DMS114 treated with DMSO at 0.1 percent for 48 hours (cell line): Measurements from ENCODE around the gene BCO2.

Source experiments
- DNase-seq: peaks from one replicate; lab custom pipeline; 2025; ENCODE audit not compliant: unreplicated experiment; lab: John Stamatoyannopoulos, UW

Gene BCO2

GRCh38 chr11:112241486-112241885 is 66.2 kb downstream of the BCO2 start:
- DNase-seq: no peak

- no peak for DNase-seq
Measured at GRCh38 chr11:112247201-112247600, 71.9 kb downstream of the BCO2 start.

GRCh38 chr11:112248201-112248600 is 72.9 kb downstream of the BCO2 start:
- no peak for DNase-seq

GRCh38 chr11:112249871-112250610 is 74.7 kb downstream of the BCO2 start:
- DNase-seq: no peak

- no peak for DNase-seq
Measured at GRCh38 chr11:112253605-112254242, 78.4 kb downstream of the BCO2 start.

- no peak for DNase-seq
Measured at GRCh38 chr11:112255067-112255720, 79.9 kb downstream of the BCO2 start.

GRCh38 chr11:112260490-112260889 is 85.2 kb downstream of the BCO2 start, which contains the start of gene PLET1:
Gene PLET1, minus strand, starts transcription at chr11:112260860. Its CDS starts 271 bp downstream, at chr11:112260589.
- no peak for DNase-seq

- no peak for DNase-seq
Measured at GRCh38 chr11:112265659-112266409, 90.5 kb downstream of the BCO2 start.

GRCh38 chr11:112266410-112266778 is 91.1 kb downstream of the BCO2 start:
- no peak for DNase-seq

- no peak for DNase-seq
Measured at GRCh38 chr11:112267188-112267591, 91.9 kb downstream of the BCO2 start.

- DNase-seq: no peak
Measured at GRCh38 chr11:112268406-112268805, 93.1 kb downstream of the BCO2 start.
